Posterior vena cava (tissue), 2 donors: ENCODE data around the gene SAV1. TPM values are rescaled to one million over a fixed set of nuclear protein-coding genes. Genes with fewer than 3 reads are reported as not detected.
"Not testable (repeated sequence)": the region's sequence is repeated elsewhere in the genome, so short reads cannot be mapped to it uniquely, and the experiment has no call there.

Source experiments
- DNase-seq: peaks from one replicate; pipeline ENCODE4 v3.0.0-alpha.2; 2020; ENCODE audit warnings: low spot score
- intact Hi-C, 2 donors: fragments of 100-400 bp; cut with DNase I; formaldehyde crosslinking; loops; one replicate each; pipeline versions ENCODE4 v1.14.1 to v1.14.2; 2022 to 2023
- long read RNA-seq, 2 donors: library from polyadenylated mRNA; unstranded; transcript quantifications; one replicate each; pipeline ENCODE4 v2.0.0, GENCODE V29; 2020 to 2021
- total RNA-seq, 2 donors: library from RNA; stranded (reverse); fragmentation: NEBNext Ultra II Directional; extraction: Animal tissue kit (Norgen Biotek cat#: 25700); gene quantifications; one replicate each; pipeline ENCODE4 v1.2.1, GENCODE V29; 2021
- donor health status: DM: yes; HTN: yes; CAD: no.
- donor health status: DM: yes; HTN: yes; CAD: no.

The SAV1 gene
- total RNA-seq = 10 to 100 TPM; 29.6 to 32.9 TPM
- long read RNA-seq, donor 1, transcript SAV1-201 (5 exons, 3,063 nt) = major isoform, 18 of 24 reads
- long read RNA-seq, donor 1, partial matches to known transcripts = 1 of 24 reads
- long read RNA-seq, donor 1, other reads (novel, unspliced or antisense) = 5 of 24 reads
- long read RNA-seq, donor 2, partial matches to known transcripts = 2 of 2 reads
- long read RNA-seq, donor 2, other reads (novel, unspliced or antisense) = 0 of 2 reads

GRCh38 chr14:50667996-50668825 lies at the start of gene SAV1:
SAV1 (minus strand) TSS chr14:50668306; CDS start chr14:50667967, 339 bp downstream.
- peak; percentile 93 for DNase-seq
- intact Hi-C loops = no loop called here

GRCh38 chr14:50717811-50718210 lies 49.7 kb upstream of the SAV1 start:
- intact Hi-C loops = loop anchor here in 1 of 2 donors (10.0 kb wide), 1 partner anchor 113 kb away; no protein-coding TSS in a partner anchor
- DNase-seq = no peak

- no peak for DNase-seq
- intact Hi-C loops = loop anchor here in 1 of 2 donors (10.0 kb wide), 1 partner anchor 110 kb away; no protein-coding TSS in a partner anchor
Observed at GRCh38 chr14:50714450-50715073, 46.5 kb upstream of the SAV1 start.

- intact Hi-C loops = loop anchor here in 1 of 2 donors (10.0 kb wide), 1 partner anchor 106 kb away; no protein-coding TSS in a partner anchor
- DNase-seq = no peak
Observed at GRCh38 chr14:50711043-50711442, 42.9 kb upstream of the SAV1 start.

- DNase-seq = no peak
- intact Hi-C loops = no loop called here
Observed at GRCh38 chr14:50705026-50705593, 37.0 kb upstream of the SAV1 start.

GRCh38 chr14:50704454-50705010 lies 36.4 kb upstream of the SAV1 start:
- intact Hi-C loops = no loop called here
- DNase-seq = no peak

GRCh38 chr14:50697659-50698290 lies 29.7 kb upstream of the SAV1 start:
- no peak for DNase-seq
- intact Hi-C loops = no loop called here

- DNase-seq, intact Hi-C loops: not testable (repeated sequence)
Observed at GRCh38 chr14:50694260-50694659, 26.2 kb upstream of the SAV1 start.

GRCh38 chr14:50688875-50689274 lies 20.8 kb upstream of the SAV1 start:
- intact Hi-C loops = no loop called here

GRCh38 chr14:50679674-50680073 lies 11.6 kb upstream of the SAV1 start:
- intact Hi-C loops = no loop called here
- no peak for DNase-seq

More at GRCh38 chr14:50688875-50689274, 20.8 kb upstream of the SAV1 start:
- DNase-seq = no peak

- DNase-seq = no peak
- intact Hi-C loops = no loop called here
Observed at GRCh38 chr14:50678163-50678562, 10.1 kb upstream of the SAV1 start.

GRCh38 chr14:50677527-50678063 lies 9.5 kb upstream of the SAV1 start:
- intact Hi-C loops = no loop called here
- DNase-seq = no peak

- intact Hi-C loops = no loop called here
- no peak for DNase-seq
Observed at GRCh38 chr14:50676814-50677516, 8.9 kb upstream of the SAV1 start.

- no peak for DNase-seq
- intact Hi-C loops = no loop called here
Observed at GRCh38 chr14:50675597-50675996, 7.5 kb upstream of the SAV1 start.

GRCh38 chr14:50670866-50671256 lies 2.8 kb upstream of the SAV1 start:
- intact Hi-C loops = no loop called here
- DNase-seq = no peak

GRCh38 chr14:50670196-50670865 lies 2.2 kb upstream of the SAV1 start:
- intact Hi-C loops = no loop called here
- DNase-seq = no peak

- intact Hi-C loops = no loop called here
- DNase-seq = no peak
Observed at GRCh38 chr14:50669441-50669986, 1.4 kb upstream of the SAV1 start.
